Neuronal stem cell (in vitro differentiated cells): Measurements from ENCODE around the gene CDKN1A.

Experiments used
- DNase-seq: peaks from one replicate; pipeline ENCODE4 v3.0.0-alpha.2; 2013; ENCODE audit warnings: low spot score
- H2AFZ ChIP-seq: one replicate; pipeline ENCODE4 v1.6.1; 2013; ENCODE audit warnings: mild to moderate bottlenecking, low read length, inconsistent platforms
- H2AK5ac ChIP-seq: 2 replicates; pipeline ENCODE4 v1.6.1; 2013; ENCODE audit warnings: low read depth, mild to moderate bottlenecking, inconsistent platforms, low read length, moderate library complexity, mixed read lengths
- H2BK120ac ChIP-seq: 2 replicates; pipeline ENCODE4 v1.6.1; 2013; ENCODE audit warnings: low read depth, mild to moderate bottlenecking, inconsistent platforms, low read length, moderate library complexity, mixed read lengths
- H2BK12ac ChIP-seq: one replicate; pipeline ENCODE4 v1.6.1; 2013; ENCODE audit warnings: low read length, inconsistent platforms
- H2BK15ac ChIP-seq: 2 replicates; pipeline ENCODE4 v1.6.1; 2013; ENCODE audit warnings: mild to moderate bottlenecking, low read length, inconsistent platforms, mixed read lengths
- H2BK5ac ChIP-seq: one replicate; pipeline ENCODE4 v1.6.1; 2013; ENCODE audit warnings: inconsistent platforms, mild to moderate bottlenecking, low read length, moderate library complexity
- H3K14ac ChIP-seq: one replicate; pipeline ENCODE4 v1.6.1; 2013; ENCODE audit warnings: low read length, inconsistent platforms
- H3K18ac ChIP-seq: 2 replicates; pipeline ENCODE4 v1.6.1; 2013; ENCODE audit warnings: low read length, inconsistent platforms
- H3K23ac ChIP-seq: 2 replicates; pipeline ENCODE4 v1.6.1; 2013; ENCODE audit warnings: low read depth, mild to moderate bottlenecking, mixed read lengths, low read length, inconsistent platforms; ENCODE audit not compliant: poor library complexity
- H3K27ac ChIP-seq: replicated peaks from 3 replicates; pipeline ENCODE4 v1.5.1; 2013; ENCODE audit warnings: low read length, inconsistent platforms
- H3K27me3 ChIP-seq, 3 experiments: 2 replicates each; pipeline ENCODE4 v1.6.1; 2013; ENCODE audit warnings: low read length in 3 of 3, mild to moderate bottlenecking in 2 of 3, inconsistent platforms in 1 of 3, low read depth in 1 of 3, mixed read lengths in 1 of 3, moderate library complexity in 1 of 3; ENCODE audit not compliant: control insufficient read depth in 3 of 3, insufficient read depth in 3 of 3
- H3K36me3 ChIP-seq, 2 donors: replicated peaks in 1 of 2; 2 replicates each; pipeline ENCODE4 v1.6.1; 2013; ENCODE audit warnings: low read length in 2 of 2; ENCODE audit not compliant: control insufficient read depth in 2 of 2, insufficient read depth in 2 of 2
- H3K4ac ChIP-seq: 2 replicates; pipeline ENCODE4 v1.6.1; 2013; ENCODE audit warnings: inconsistent platforms, mild to moderate bottlenecking, low read length, moderate library complexity
- H3K4me1 ChIP-seq, 2 donors: 1 replicate in 1 of 2; 2 replicates in 1 of 2; pipeline ENCODE4 v1.6.1; 2013; ENCODE audit warnings: low read length in 2 of 2, low read depth in 1 of 2; ENCODE audit not compliant: control insufficient read depth in 2 of 2, insufficient read depth in 1 of 2
- H3K4me2 ChIP-seq: one replicate; pipeline ENCODE4 v1.6.1; 2013; ENCODE audit warnings: mild to moderate bottlenecking, low read length, inconsistent platforms; ENCODE audit not compliant: insufficient read depth, poor library complexity, severe bottlenecking
- H3K4me3 ChIP-seq, 2 donors: 2 replicates each; pipeline ENCODE4 v1.5.1; 2013; ENCODE audit warnings: low read length in 2 of 2, mild to moderate bottlenecking in 2 of 2, inconsistent platforms in 1 of 2, moderate library complexity in 1 of 2
- H3K79me1 ChIP-seq: one replicate; pipeline ENCODE4 v1.6.1; 2013; ENCODE audit warnings: low read depth, mild to moderate bottlenecking, inconsistent platforms, low read length, moderate library complexity
- H3K9ac ChIP-seq: one replicate; pipeline ENCODE4 v1.6.1; 2013; ENCODE audit warnings: mild to moderate bottlenecking, low read depth, low read length, inconsistent platforms; ENCODE audit not compliant: poor library complexity
- H3K9me3 ChIP-seq, 2 donors: replicated peaks in 1 of 2; 2 replicates each; pipeline versions ENCODE3 to v1.6.1; 2013; ENCODE audit warnings: low read length in 2 of 2, mild to moderate bottlenecking in 2 of 2, inconsistent platforms in 1 of 2, low read depth in 1 of 2, mixed read lengths in 1 of 2, moderate library complexity in 1 of 2; ENCODE audit not compliant: control insufficient read depth in 2 of 2, insufficient read depth in 1 of 2
- H4K8ac ChIP-seq: one replicate; pipeline ENCODE4 v1.6.1; 2013; ENCODE audit warnings: low read depth, mild to moderate bottlenecking, inconsistent platforms, low read length, moderate library complexity
- H4K91ac ChIP-seq: one replicate; pipeline ENCODE4 v1.6.1; 2013; ENCODE audit warnings: low read length, low read depth, mild to moderate bottlenecking, inconsistent platforms; ENCODE audit not compliant: poor library complexity
- WGBS, 2 donors: extraction: QIAGEN DNeasy Blood & Tissue Kit; methylation state at CpG; one replicate each; pipeline ENCODE4 v1.1.7; 2013; ENCODE audit warnings: missing lambda C conversion rate in 2 of 2, mixed read lengths in 1 of 2; ENCODE audit not compliant: insufficient read length in 2 of 2, insufficient replicate concordance in 1 of 2; ENCODE audit errors: extremely low coverage in 2 of 2; 5-methylcytosine and 5-hydroxymethylcytosine counted together

Gene CDKN1A

DNA sequence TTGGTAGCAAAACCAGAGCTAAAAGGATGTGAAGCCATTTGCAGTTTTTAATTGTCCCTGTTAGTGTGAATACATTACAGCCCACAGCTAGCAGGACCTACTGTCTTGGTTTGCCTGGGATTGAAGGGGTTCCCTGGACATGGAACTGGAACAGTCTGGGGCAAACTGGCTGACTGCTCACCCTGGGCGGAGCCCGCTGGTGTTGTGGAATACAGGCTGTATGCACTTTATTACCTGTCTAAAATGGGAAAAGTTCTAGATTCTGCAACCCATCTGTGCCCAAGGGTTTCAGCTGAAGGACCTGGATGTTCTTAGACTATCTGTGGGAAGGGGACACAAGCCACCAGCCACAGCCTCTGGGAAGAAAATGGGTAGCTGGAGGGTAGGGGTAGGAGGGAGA, 12.2 kb upstream of the CDKN1A start:
- Histone ChIP-seq H4K8ac (no peak overlapping the region), H3K4me2 (no peak overlapping the region), H2AFZ (peak overlapping the region; percentile 33), H2BK15ac (no peak overlapping the region), H3K79me1 (no peaks in the 10 kb centered on the region), H3K36me3 (no peaks in the 10 kb centered on the region), H3K9ac (no peak overlapping the region), H3K4me1 (peaks cover 32 to 35% of the 10 kb centered on the region in 2 donors), H2BK120ac (no peak overlapping the region), H3K27me3 (peaks cover 0 to 2% (median 0%) of the 10 kb centered on the region in 3 experiments), H3K9me3 (peaks cover 0 to 8% of the 10 kb centered on the region in 2 donors), H3K4me3 (no peak overlapping the region), H2BK5ac (no peak overlapping the region), H2AK5ac (no peak overlapping the region), H3K23ac (no peak overlapping the region), H3K14ac (no peak overlapping the region), H4K91ac (no peak overlapping the region), H3K18ac (peak overlapping the region; percentile 12), H3K27ac (peak overlapping the region; percentile 27), H3K4ac (no peak overlapping the region), H2BK12ac (no peak overlapping the region)
- WGBS, 2 donors: no CpG with 5 or more reads among the region's 2 CpGs
- no peak for DNase-seq

DNA sequence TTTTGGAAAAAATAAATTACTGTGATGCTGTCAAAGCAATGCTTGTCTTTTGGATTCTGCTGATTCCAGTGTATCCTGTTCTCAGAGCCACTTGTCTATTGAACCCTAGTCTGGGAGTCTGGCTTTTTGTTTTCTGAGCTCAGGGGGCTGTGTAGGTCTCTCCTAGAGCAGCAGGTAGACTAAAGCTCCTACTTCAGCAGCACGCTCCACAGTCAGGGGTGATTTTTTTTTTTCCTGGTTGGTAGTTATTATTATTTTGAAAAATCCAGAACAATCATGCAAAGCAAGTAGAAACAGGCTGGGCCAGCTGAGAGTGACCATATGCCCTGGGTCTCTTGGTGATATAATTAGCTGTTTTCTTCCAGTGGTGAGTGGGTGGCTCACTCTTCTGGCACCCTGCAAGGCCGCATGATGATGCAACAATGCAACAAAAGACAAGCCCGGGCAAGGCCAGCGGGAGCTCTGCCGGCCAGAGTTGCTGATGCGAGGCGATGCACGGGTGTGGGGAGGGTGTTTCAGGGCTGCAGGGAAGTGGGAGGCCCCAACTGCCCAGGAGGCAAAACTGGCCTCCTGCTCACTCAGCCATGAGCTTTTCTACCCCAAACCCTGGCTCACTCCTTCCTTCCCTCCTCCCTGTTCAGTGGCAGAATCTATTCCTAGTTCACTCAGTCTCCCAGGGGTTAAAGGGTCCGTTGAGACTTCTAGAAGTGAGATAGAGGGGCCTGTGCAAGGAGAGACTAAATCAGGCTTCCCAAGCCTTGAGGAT, 11.5 kb upstream of the CDKN1A start:
- Histone ChIP-seq H2BK120ac (peak overlapping the region; percentile 51), H3K18ac (peak overlapping the region; percentile 72), H3K27me3 (no peaks in the 10 kb centered on the region), H3K4me1 (peaks cover 32 to 38% of the 10 kb centered on the region in 2 donors), H3K27ac (peak overlapping the region; percentile 81), H4K91ac (no peak overlapping the region), H3K4ac (no peak overlapping the region), H3K4me2 (peak overlapping the region; percentile 21), H3K4me3 (no peak overlapping the region), H2BK12ac (no peak overlapping the region), H2BK5ac (peak overlapping the region; percentile 79), H3K36me3 (no peaks in the 10 kb centered on the region), H4K8ac (no peak overlapping the region), H3K14ac (no peak overlapping the region), H3K9me3 (peaks cover 0 to 8% of the 10 kb centered on the region in 2 donors), H2AK5ac (peak overlapping the region; percentile 30), H3K9ac (no peak overlapping the region), H2AFZ (peak overlapping the region; percentile 77), H3K23ac (peak overlapping the region; percentile 75), H2BK15ac (no peak overlapping the region), H3K79me1 (no peaks in the 10 kb centered on the region)
- DNase-seq: peak; percentile 54
- no CpG with 5 or more reads among the region's 9 CpGs for WGBS, 2 donors

DNA sequence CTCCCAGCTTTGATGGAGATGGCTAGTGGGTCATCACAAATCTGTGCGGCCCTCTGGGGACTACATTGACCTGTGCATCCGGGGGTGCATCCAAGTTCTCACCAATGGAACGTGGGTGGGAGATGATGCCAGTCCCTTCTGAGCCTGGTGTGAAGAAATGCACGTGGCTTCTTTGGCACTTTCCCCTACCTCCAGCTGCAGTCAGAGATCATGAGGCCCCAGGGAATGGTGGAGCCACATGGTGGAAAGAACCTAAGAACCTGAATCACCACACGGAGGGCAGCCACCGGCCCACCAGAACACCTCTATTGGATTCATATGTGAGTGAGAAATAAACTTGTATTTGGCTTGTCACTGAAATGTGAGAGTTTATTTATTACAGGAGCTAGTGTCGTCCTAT, 9.9 kb upstream of the CDKN1A start:
- Histone ChIP-seq H2BK120ac (no peak overlapping the region), H3K27me3 (no peaks in the 10 kb centered on the region), H3K4me3 (no peak overlapping the region), H2AFZ (no peak overlapping the region), H3K9me3 (peaks cover 0 to 8% of the 10 kb centered on the region in 2 donors), H3K23ac (no peak overlapping the region), H3K4ac (no peak overlapping the region), H4K91ac (no peak overlapping the region), H3K79me1 (no peaks in the 10 kb centered on the region), H3K4me1 (peaks cover 28 to 35% of the 10 kb centered on the region in 2 donors), H3K4me2 (no peak overlapping the region), H4K8ac (no peak overlapping the region), H3K9ac (no peak overlapping the region), H3K14ac (no peak overlapping the region), H3K18ac (peak overlapping the region; percentile 24), H3K36me3 (no peaks in the 10 kb centered on the region), H2BK15ac (peak overlapping the region; percentile 60), H2AK5ac (peak overlapping the region; percentile 67), H3K27ac (no peak overlapping the region), H2BK5ac (no peak overlapping the region), H2BK12ac (no peak overlapping the region)
- DNase-seq: no peak
- no CpG with 5 or more reads among the region's 7 CpGs for WGBS, 2 donors

DNA sequence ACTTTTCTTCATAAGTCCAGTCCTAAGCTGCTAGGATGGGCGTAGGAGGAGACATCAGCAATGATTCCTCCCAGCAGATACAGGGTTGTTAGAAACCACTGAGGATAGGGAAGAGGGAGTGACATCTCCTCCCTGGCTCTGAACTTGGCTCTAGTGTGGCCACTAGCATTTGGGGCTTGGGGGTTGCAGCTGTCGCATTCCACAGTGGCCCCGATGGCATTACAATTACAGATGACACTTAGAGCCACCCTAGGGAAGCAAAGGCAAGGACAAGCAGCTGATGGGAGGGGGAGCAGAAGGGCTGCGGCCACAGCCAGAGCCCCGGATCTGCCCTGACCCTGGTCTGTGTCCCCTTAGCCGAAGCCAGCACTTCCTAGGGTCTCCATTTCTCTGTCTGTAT, 9.5 kb upstream of the CDKN1A start:
- Histone ChIP-seq H3K9me3 (peaks cover 0 to 8% of the 10 kb centered on the region in 2 donors), H2AK5ac (peak overlapping the region; percentile 23), H3K4ac (peak overlapping the region; percentile 94), H3K27ac (no peak overlapping the region), H2BK15ac (peak overlapping the region; percentile 52), H3K79me1 (no peaks in the 10 kb centered on the region), H4K8ac (no peak overlapping the region), H3K14ac (no peak overlapping the region), H3K9ac (no peak overlapping the region), H3K4me1 (peaks cover 28 to 35% of the 10 kb centered on the region in 2 donors), H3K27me3 (no peaks in the 10 kb centered on the region), H4K91ac (peak overlapping the region; percentile 20), H3K4me2 (no peak overlapping the region), H2BK120ac (no peak overlapping the region), H2AFZ (peak overlapping the region; percentile 24), H2BK5ac (no peak overlapping the region), H3K18ac (peak overlapping the region; percentile 79), H3K36me3 (no peaks in the 10 kb centered on the region), H2BK12ac (peak overlapping the region; percentile 76), H3K23ac (no peak overlapping the region), H3K4me3 (no peak overlapping the region)
- no peak for DNase-seq
- no CpG with 5 or more reads among the region's 6 CpGs for WGBS, 2 donors
